IMR-90 (cell line): ENCODE results near the gene QKI. TPM values are rescaled to one million over a fixed set of nuclear protein-coding genes. Genes with fewer than 3 reads are reported as not detected.

Source experiments
- ATAC-seq: fragments of 200-7000 bp; cut with Tn5 transposase; 2 replicates; pipeline ENCODE4 v1.9.1; 2020; ENCODE audit warnings: low read depth, mild to moderate bottlenecking, moderate library complexity
- BruUV-seq: library from RNA; stranded (reverse); fragments of 400-500 nt; replicated peaks from 2 replicates; lab custom pipeline; 2021; lab: Mats Ljungman, UMichigan
- CTCF ChIA-PET: fragments of 300-600 bp; formaldehyde crosslinking; extraction: SDS; loops from one replicate; lab custom pipeline; 2021; ENCODE audit warnings: antibody characterized with exemption; lab: Yijun Ruan, JAX
- POLR2A ChIA-PET: fragments of 300-600 bp; sonication (Branson Sonifier 250); formaldehyde crosslinking; loops from one replicate; lab custom pipeline; 2022; ENCODE audit warnings: antibody characterized with exemption; ENCODE audit not compliant: unreplicated experiment; lab: Charles Lee
- DNase-seq: peaks from one replicate; pipeline ENCODE4 v3.0.0; 2013
- H2AFZ ChIP-seq: replicated peaks from 2 replicates; pipeline ENCODE3; 2013; ENCODE audit warnings: low read length, mild to moderate bottlenecking; ENCODE audit not compliant: poor library complexity
- H2AK5ac ChIP-seq: 2 replicates; pipeline ENCODE4 v1.6.1; 2013; ENCODE audit warnings: low read depth, low read length, inconsistent platforms
- H2AK9ac ChIP-seq: replicated peaks from 2 replicates; pipeline ENCODE3; 2013; ENCODE audit warnings: mild to moderate bottlenecking, low read depth, low read length, moderate library complexity; ENCODE audit not compliant: poor library complexity
- H2BK120ac ChIP-seq: 2 replicates; pipeline ENCODE4 v1.6.1; 2013; ENCODE audit warnings: low read depth, low read length, inconsistent platforms
- H2BK15ac ChIP-seq: 3 replicates; pipeline ENCODE4 v1.6.1; 2013; ENCODE audit warnings: low read depth, low read length, inconsistent platforms
- H2BK20ac ChIP-seq: 2 replicates; pipeline ENCODE4 v1.6.1; 2013; ENCODE audit warnings: low read depth, mild to moderate bottlenecking, inconsistent platforms, low read length, moderate library complexity
- H2BK5ac ChIP-seq: 2 replicates; pipeline ENCODE4 v1.6.1; 2013; ENCODE audit warnings: mild to moderate bottlenecking, low read depth, low read length, inconsistent platforms; ENCODE audit not compliant: poor library complexity, severe bottlenecking
- H3K14ac ChIP-seq: replicated peaks from 2 replicates; pipeline ENCODE4 v1.6.1; 2013; ENCODE audit warnings: low read depth, low read length, inconsistent platforms
- H3K18ac ChIP-seq: 2 replicates; pipeline ENCODE4 v1.6.1; 2013; ENCODE audit warnings: low read depth, low read length, control low read depth
- H3K23ac ChIP-seq: 2 replicates; pipeline ENCODE4 v1.6.1; 2013; ENCODE audit warnings: low read depth, low read length, inconsistent platforms
- H3K27ac ChIP-seq: 2 replicates; pipeline ENCODE4 v1.5.1; 2013; ENCODE audit warnings: mild to moderate bottlenecking, control low read depth, low read length; ENCODE audit not compliant: insufficient read depth
- H3K27me3 ChIP-seq: 2 replicates; pipeline ENCODE4 v1.6.1; 2013; ENCODE audit warnings: low read length; ENCODE audit not compliant: control insufficient read depth, insufficient read depth
- H3K36me3 ChIP-seq: 2 replicates; pipeline ENCODE4 v1.6.1; 2013; ENCODE audit warnings: low read length, mixed read lengths; ENCODE audit not compliant: control insufficient read depth, insufficient read depth
- H3K4ac ChIP-seq: 2 replicates; pipeline ENCODE4 v1.6.1; 2013; ENCODE audit warnings: low read depth, low read length, inconsistent platforms
- H3K4me1 ChIP-seq: 2 replicates; pipeline ENCODE4 v1.6.1; 2013; ENCODE audit warnings: low read length, mixed read lengths; ENCODE audit not compliant: control insufficient read depth, insufficient read depth
- H3K4me2 ChIP-seq: 2 replicates; pipeline ENCODE4 v1.6.1; 2013; ENCODE audit warnings: low read depth, mild to moderate bottlenecking, control low read depth, low read length, moderate library complexity
- H3K4me3 ChIP-seq: 2 replicates; pipeline ENCODE4 v1.5.1; 2013; ENCODE audit warnings: low read depth, mild to moderate bottlenecking, control low read depth, low read length, moderate library complexity; ENCODE audit not compliant: insufficient read depth
- H3K56ac ChIP-seq: 2 replicates; pipeline ENCODE4 v1.6.1; 2013; ENCODE audit warnings: low read length, inconsistent platforms; ENCODE audit not compliant: insufficient read depth; ENCODE audit errors: extremely low read depth
- H3K79me1 ChIP-seq, 2 experiments: 2 replicates each; pipeline ENCODE4 v1.6.1; 2013; ENCODE audit warnings: low read length in 2 of 2, inconsistent platforms in 1 of 2, low read depth in 1 of 2
- H3K9ac ChIP-seq: 2 replicates; pipeline ENCODE4 v1.6.1; 2013; ENCODE audit warnings: low read depth, low read length, control low read depth
- H3K9me1 ChIP-seq: 2 replicates; pipeline ENCODE4 v1.6.1; 2013; ENCODE audit warnings: low read length, inconsistent platforms; ENCODE audit not compliant: insufficient read depth
- H3K9me3 ChIP-seq: 2 replicates; pipeline ENCODE4 v1.6.1; 2013; ENCODE audit warnings: low read length; ENCODE audit not compliant: control insufficient read depth, insufficient read depth
- H4K20me1 ChIP-seq: 2 replicates; pipeline ENCODE4 v1.6.1; 2013; ENCODE audit warnings: low read length, inconsistent platforms; ENCODE audit not compliant: insufficient read depth
- H4K5ac ChIP-seq: 2 replicates; pipeline ENCODE4 v1.6.1; 2013; ENCODE audit warnings: mild to moderate bottlenecking, low read depth, low read length, control low read depth
- H4K8ac ChIP-seq, 2 experiments: 2 replicates each; pipeline ENCODE4 v1.6.1; 2013; ENCODE audit warnings: low read depth in 2 of 2, low read length in 2 of 2, control low read depth in 1 of 2, inconsistent platforms in 1 of 2
- H4K91ac ChIP-seq: 2 replicates; pipeline ENCODE4 v1.6.1; 2013; ENCODE audit warnings: low read depth, low read length, inconsistent platforms; ENCODE audit not compliant: insufficient read depth
- BHLHE40 ChIP-seq: fragments of 150-350 bp; IDR thresholded peaks from 2 replicates; pipeline ENCODE4 v1.6.1; 2016; ENCODE audit warnings: mild to moderate bottlenecking, low read depth, low read length
- CEBPB ChIP-seq: IDR thresholded peaks from 2 replicates; pipeline ENCODE4 v1.6.1; 2012; ENCODE audit warnings: low read depth, low read length, improper control_type of control experiment
- CHD1 ChIP-seq: IDR thresholded peaks from 2 replicates; pipeline ENCODE4 v1.6.1; 2012; ENCODE audit warnings: low read depth, low read length, improper control_type of control experiment
- CTCF ChIP-seq: conservative IDR thresholded peaks from 2 replicates; pipeline ENCODE4 v1.5.1; 2012; ENCODE audit warnings: mild to moderate bottlenecking, low read depth, low read length, improper control_type of control experiment
- ELK1 ChIP-seq: fragments of 150-350 bp; IDR thresholded peaks from 2 replicates; pipeline ENCODE4 v1.6.1; 2016; ENCODE audit warnings: low read depth, mild to moderate bottlenecking, low read length, moderate library complexity, borderline replicate concordance
- FOS ChIP-seq: fragments of 150-350 bp; IDR thresholded peaks from 2 replicates; pipeline ENCODE4 v1.6.1; 2016; ENCODE audit warnings: low read depth, low read length
- MAFK ChIP-seq: IDR thresholded peaks from 2 replicates; pipeline ENCODE4 v1.6.1; 2012; ENCODE audit warnings: low read depth, low read length, improper control_type of control experiment
- POLR2A ChIP-seq: IDR thresholded peaks from 2 replicates; pipeline ENCODE4 v1.6.1; 2012; ENCODE audit warnings: mild to moderate bottlenecking, low read depth, low read length
- RAD21 ChIP-seq: IDR thresholded peaks from 2 replicates; pipeline ENCODE4 v1.6.1; 2012; ENCODE audit warnings: low read length, improper control_type of control experiment
- SMC3 ChIP-seq: fragments of 150-350 bp; IDR thresholded peaks from 2 replicates; pipeline ENCODE4 v1.6.1; 2016; ENCODE audit warnings: low read depth, mild to moderate bottlenecking, antibody characterized with exemption, low read length, moderate library complexity
- USF2 ChIP-seq: fragments of 150-350 bp; IDR thresholded peaks from 2 replicates; pipeline ENCODE4 v1.6.1; 2017; ENCODE audit warnings: mild to moderate bottlenecking, antibody characterized with exemption, low read length, low read depth
- WGBS, 2 experiments: methylation state at CpG; one replicate each; pipeline versions ENCODE4 v1.1.5 to v1.1.7; 2013; ENCODE audit warnings: missing lambda C conversion rate in 2 of 2; ENCODE audit not compliant: insufficient read length in 1 of 2; ENCODE audit errors: extremely low coverage in 2 of 2; 5-methylcytosine and 5-hydroxymethylcytosine counted together
- dilution Hi-C: fragments of 300-500 bp; cut with HindIII; formaldehyde crosslinking; loops from one replicate; pipeline ENCODE4 v1.14.3; 2018; ENCODE audit warnings: low sequenced_read_pairs; ENCODE audit not compliant: unreplicated experiment
- in situ Hi-C: fragments of 300-500 bp; cut with MboI; formaldehyde crosslinking; loops from 3 replicates; pipeline ENCODE4 v1.14.3; 2019; ENCODE audit warnings: low sequenced_read_pairs, inconsistent platforms, mixed read lengths
- intact Hi-C: fragments of 100-400 bp; cut with micrococcal nuclease; formaldehyde crosslinking; loops from 2 replicates; pipeline ENCODE4 v1.10.0; 2022
- polyA plus RNA-seq, 3 experiments: library from polyadenylated mRNA; depleted of rRNA; stranded (reverse); fragments of >200 nt; gene quantifications; 2 replicates each; pipeline ENCODE4 v1.2.3, GENCODE V29; 2012; ENCODE audit warnings: low replicate concordance in 1 of 3
- total RNA-seq: library from RNA; depleted of rRNA; stranded (reverse); fragments of >200 nt; gene quantifications from 2 replicates; pipeline ENCODE4 v1.2.3, GENCODE V29; 2012

QKI gene
- total and polyA plus RNA-seq, 2 of the 4 experiments (the other 2 are of a cell fraction) = 112 to 232 TPM

DNA sequence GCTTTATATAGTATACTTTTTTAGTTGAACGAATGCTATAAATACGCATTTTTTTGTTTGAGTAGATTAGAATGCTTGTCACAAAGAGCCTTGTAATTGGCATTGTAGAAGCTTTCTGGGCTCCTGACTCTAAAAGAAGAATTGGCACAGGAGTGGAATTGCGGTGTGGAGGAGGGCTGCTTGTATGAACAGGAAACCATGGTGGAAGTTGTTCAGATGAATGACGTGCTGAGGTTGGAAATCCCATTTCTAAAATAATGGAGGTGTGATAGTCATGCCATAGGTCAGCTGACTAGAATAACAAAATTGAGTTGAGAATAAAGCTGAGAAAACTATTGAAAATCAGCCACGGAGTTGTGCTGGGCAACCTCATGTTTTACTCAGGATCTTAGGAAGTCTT, 174.9 kb downstream of the QKI start:
- Histone ChIP-seq H4K91ac (no peak overlapping the region), H3K9me3 (peaks cover 7% of the 10 kb centered on the region), H3K27ac (no peak overlapping the region), H2AK5ac (no peak overlapping the region), H3K4me3 (no peak overlapping the region), H2BK20ac (no peak overlapping the region), H4K8ac (no peak overlapping the region), H3K9ac (no peak overlapping the region), H2BK15ac (no peak overlapping the region), H3K27me3 (no peaks in the 10 kb centered on the region), H2AK9ac (no peak overlapping the region), H3K9me1 (peaks cover 4% of the 10 kb centered on the region; the same call in 1 of the 2 replicates), H3K14ac (no peak overlapping the region), H3K18ac (no peak overlapping the region), H2AFZ (no peak overlapping the region), H3K23ac (no peak overlapping the region), H3K4me1 (peaks cover 7% of the 10 kb centered on the region), H3K4ac (no peak overlapping the region), H3K36me3 (no peaks in the 10 kb centered on the region), H2BK120ac (no peak overlapping the region), H4K5ac (no peak overlapping the region), H3K79me1 (no peaks in the 10 kb centered on the region), H4K20me1 (no peaks in the 10 kb centered on the region; the same call in 1 of the 2 replicates), H3K4me2 (no peak overlapping the region), H3K56ac (no peak overlapping the region), H2BK5ac (no peak overlapping the region)
- ATAC-seq = no peak
- no TSS peak for BruUV-seq
- 78% methylated on average over 2 of the region's 5 CpGs; no CpG with 5 or more reads in 1 of the 2 experiments for WGBS, 2 experiments
- ChIA-PET CTCF (no interaction called here), POLR2A (no interaction called here)
- in situ Hi-C loops = loop anchor here (25.0 kb wide), 1 partner anchor 373 kb away; no protein-coding TSS in a partner anchor
- dilution Hi-C loops = no loop called here
- no peak for TF ChIP-seq ELK1
- TF ChIP-seq CTCF = no peak
- no peak for TF ChIP-seq POLR2A
- no peak for TF ChIP-seq USF2
- no peak for TF ChIP-seq BHLHE40
- TF ChIP-seq RAD21 = no peak
- no peak for TF ChIP-seq MAFK
- no peak for TF ChIP-seq CEBPB
- no peak for TF ChIP-seq SMC3
- TF ChIP-seq CHD1 = no peak
- no peak for TF ChIP-seq FOS
- intact Hi-C loops = loop anchor here (5.0 to 10.0 kb wide), 2 partner anchors 275 to 368 kb away; no protein-coding TSS in a partner anchor
- DNase-seq = no peak
